Loucy (cell line): ENCODE results near the gene DUS2.
"Not testable (repeated sequence)": the region's sequence is repeated elsewhere in the genome, so short reads cannot be mapped to it uniquely, and the experiment has no call there.

ENCODE experiments used
- H2AFZ ChIP-seq: fragments of 200-600 bp; sonication (generic); 2 replicates; pipeline ENCODE4 v1.6.0; 2016; ENCODE audit warnings: antibody characterized with exemption, mild to moderate bottlenecking, low read length, moderate library complexity
- H3F3A ChIP-seq: fragments of 200-600 bp; 2 replicates; pipeline ENCODE4 v1.6.0; 2016; ENCODE audit warnings: antibody characterized with exemption, low read depth, mild to moderate bottlenecking
- H3K27me3 ChIP-seq: fragments of 200-600 bp; sonication (generic); 2 replicates; pipeline ENCODE4 v1.6.1; 2014; ENCODE audit warnings: low read length, mild to moderate bottlenecking; ENCODE audit not compliant: insufficient read depth, poor library complexity, severe bottlenecking
- H3K36me3 ChIP-seq: fragments of 200-600 bp; sonication (generic); 2 replicates; pipeline ENCODE4 v1.6.1; 2016; ENCODE audit warnings: low read length; ENCODE audit not compliant: insufficient read depth
- H3K4me1 ChIP-seq: fragments of 200-600 bp; sonication (generic); 2 replicates; pipeline ENCODE4 v1.5.1; 2014; ENCODE audit warnings: low read length, mild to moderate bottlenecking; ENCODE audit not compliant: insufficient read depth, poor library complexity, severe bottlenecking
- H3K4me2 ChIP-seq: fragments of 200-600 bp; sonication (generic); 2 replicates; pipeline ENCODE4 v1.6.0; 2014; ENCODE audit warnings: antibody characterized with exemption, low read length, low read depth, mild to moderate bottlenecking; ENCODE audit not compliant: poor library complexity, severe bottlenecking
- H3K4me3 ChIP-seq: fragments of 200-600 bp; sonication (generic); 2 replicates; pipeline ENCODE4 v1.5.1; 2014; ENCODE audit warnings: low read length, mild to moderate bottlenecking, mixed read lengths; ENCODE audit not compliant: poor library complexity, severe bottlenecking
- H3K79me2 ChIP-seq: fragments of 200-600 bp; sonication (generic); 2 replicates; pipeline ENCODE4 v1.6.1; 2014; ENCODE audit warnings: low read length; ENCODE audit not compliant: insufficient read depth
- H3K9ac ChIP-seq: fragments of 200-600 bp; sonication (generic); 2 replicates; pipeline ENCODE4 v1.6.0; 2014; ENCODE audit warnings: mild to moderate bottlenecking, low read depth, low read length, moderate library complexity; ENCODE audit not compliant: poor library complexity, severe bottlenecking
- H3K9me2 ChIP-seq: fragments of 200-600 bp; sonication (generic); replicated peaks from 2 replicates; pipeline ENCODE4 v1.6.1; 2016; ENCODE audit warnings: low read depth, low read length, mixed read lengths
- H3K9me3 ChIP-seq: fragments of 200-600 bp; sonication (generic); 2 replicates; pipeline ENCODE4 v1.6.1; 2014; ENCODE audit warnings: mild to moderate bottlenecking, antibody characterized with exemption, low read length, low read depth; ENCODE audit not compliant: insufficient read depth
- H4K20me1 ChIP-seq: fragments of 200-600 bp; sonication (generic); 2 replicates; pipeline ENCODE4 v1.6.0; 2014; ENCODE audit warnings: antibody characterized with exemption, low read length, mild to moderate bottlenecking; ENCODE audit not compliant: insufficient read depth, poor library complexity, severe bottlenecking
- CTCF ChIP-seq: fragments of 200-600 bp; sonication (generic); conservative IDR thresholded peaks from 2 replicates; pipeline ENCODE4 v1.5.1; 2014; ENCODE audit warnings: mild to moderate bottlenecking, antibody characterized with exemption, low read length
- EZH2phosphoT487 ChIP-seq: fragments of 200-600 bp; IDR thresholded peaks from 2 replicates; pipeline ENCODE4 v1.6.1; 2018; ENCODE audit warnings: antibody characterized with exemption, mild to moderate bottlenecking, moderate library complexity, borderline replicate concordance

DUS2 gene

GRCh38 chr16:68115851-68116250 is 92.8 kb downstream of the DUS2 start:
- peaks cover 95% of the 10 kb centered on the region for H4K20me1 ChIP-seq
- H3K4me2 ChIP-seq, result no peak overlapping the region
- H3K36me3 ChIP-seq, result peaks cover 5% of the 10 kb centered on the region; the same call in 1 of the 2 replicates
- 0 out of 2 replicates have a peak, but pooled peaks cover 2% of the 10 kb centered on the region for H3K9me3 ChIP-seq
- no peaks in the 10 kb centered on the region for H3K4me1 ChIP-seq
- H3K4me3 ChIP-seq, result no peak overlapping the region
- no peaks in the 10 kb centered on the region for H3F3A ChIP-seq
- TF ChIP-seq EZH2phosphoT487 (no peak), CTCF (no peak)
- peaks cover 100% of the 10 kb centered on the region for H3K79me2 ChIP-seq
- H3K27me3 ChIP-seq, result no peaks in the 10 kb centered on the region
- no peak overlapping the region for H3K9ac ChIP-seq
- no peak overlapping the region for H2AFZ ChIP-seq
- H3K9me2 ChIP-seq, result no peaks in the 10 kb centered on the region

- no peaks in the 10 kb centered on the region for H3K9me2 ChIP-seq
- TF ChIP-seq CTCF (peak; percentile 72), EZH2phosphoT487 (no peak)
- H2AFZ ChIP-seq, result no peak overlapping the region
- H3K9me3 ChIP-seq, result no peaks in the 10 kb centered on the region
- no peak overlapping the region for H3K4me2 ChIP-seq
- no peak overlapping the region for H3K4me3 ChIP-seq
- no peaks in the 10 kb centered on the region for H3K27me3 ChIP-seq
- H4K20me1 ChIP-seq, result peaks cover 96% of the 10 kb centered on the region
- no peaks in the 10 kb centered on the region for H3K4me1 ChIP-seq
- peaks cover 5% of the 10 kb centered on the region; the same call in 1 of the 2 replicates for H3K36me3 ChIP-seq
- peaks cover 100% of the 10 kb centered on the region for H3K79me2 ChIP-seq
- H3K9ac ChIP-seq, result no peak overlapping the region
- H3F3A ChIP-seq, result no peaks in the 10 kb centered on the region
Measured at GRCh38 chr16:68116256-68116867, 93.3 kb downstream of the DUS2 start.

GRCh38 chr16:68117884-68118283 is 94.8 kb downstream of the DUS2 start:
- Histone ChIP-seq H3K9ac (no peak overlapping the region), H3K79me2 (peaks cover 100% of the 10 kb centered on the region), H3K27me3 (no peaks in the 10 kb centered on the region), H2AFZ (no peak overlapping the region), H3K4me1 (no peaks in the 10 kb centered on the region), H3K9me3 (no peaks in the 10 kb centered on the region), H3K36me3 (peaks cover 18% of the 10 kb centered on the region; the same call in 1 of the 2 replicates), H3K4me3 (no peak overlapping the region), H4K20me1 (peaks cover 98% of the 10 kb centered on the region), H3K4me2 (no peak overlapping the region), H3F3A (no peaks in the 10 kb centered on the region), H3K9me2 (no peaks in the 10 kb centered on the region)
- no peak for TF ChIP-seq EZH2phosphoT487
- no peak for TF ChIP-seq CTCF

GRCh38 chr16:68118954-68119353 is 95.9 kb downstream of the DUS2 start:
- H3K4me2 ChIP-seq, result not testable (repeated sequence)

GRCh38 chr16:68120496-68120895 is 97.4 kb downstream of the DUS2 start:
- H3K27me3 ChIP-seq, H3F3A ChIP-seq, H3K9me2 ChIP-seq, H3K4me1 ChIP-seq, H3K9me3 ChIP-seq, H3K9ac ChIP-seq, H3K4me2 ChIP-seq, H3K4me3 ChIP-seq, H2AFZ ChIP-seq: not testable (repeated sequence)
- H3K36me3 ChIP-seq, result peaks cover 22% of the 10 kb centered on the region; the same call in 1 of the 2 replicates
- peaks cover 91% of the 10 kb centered on the region for H4K20me1 ChIP-seq
- peaks cover 100% of the 10 kb centered on the region for H3K79me2 ChIP-seq

More at GRCh38 chr16:68118954-68119353, 95.9 kb downstream of the DUS2 start:
- Histone ChIP-seq H4K20me1 (peaks cover 96% of the 10 kb centered on the region), H3K79me2 (peaks cover 100% of the 10 kb centered on the region), H3K36me3 (peaks cover 19% of the 10 kb centered on the region; the same call in 1 of the 2 replicates)
- H2AFZ ChIP-seq, H3K9me2 ChIP-seq, H3K4me3 ChIP-seq, H3K9ac ChIP-seq, H3K9me3 ChIP-seq, H3F3A ChIP-seq, H3K27me3 ChIP-seq, H3K4me1 ChIP-seq: not testable (repeated sequence)
